ENCODE measurements around the gene RAPGEF2.

- TF ChIP-seq, protein P1, sequence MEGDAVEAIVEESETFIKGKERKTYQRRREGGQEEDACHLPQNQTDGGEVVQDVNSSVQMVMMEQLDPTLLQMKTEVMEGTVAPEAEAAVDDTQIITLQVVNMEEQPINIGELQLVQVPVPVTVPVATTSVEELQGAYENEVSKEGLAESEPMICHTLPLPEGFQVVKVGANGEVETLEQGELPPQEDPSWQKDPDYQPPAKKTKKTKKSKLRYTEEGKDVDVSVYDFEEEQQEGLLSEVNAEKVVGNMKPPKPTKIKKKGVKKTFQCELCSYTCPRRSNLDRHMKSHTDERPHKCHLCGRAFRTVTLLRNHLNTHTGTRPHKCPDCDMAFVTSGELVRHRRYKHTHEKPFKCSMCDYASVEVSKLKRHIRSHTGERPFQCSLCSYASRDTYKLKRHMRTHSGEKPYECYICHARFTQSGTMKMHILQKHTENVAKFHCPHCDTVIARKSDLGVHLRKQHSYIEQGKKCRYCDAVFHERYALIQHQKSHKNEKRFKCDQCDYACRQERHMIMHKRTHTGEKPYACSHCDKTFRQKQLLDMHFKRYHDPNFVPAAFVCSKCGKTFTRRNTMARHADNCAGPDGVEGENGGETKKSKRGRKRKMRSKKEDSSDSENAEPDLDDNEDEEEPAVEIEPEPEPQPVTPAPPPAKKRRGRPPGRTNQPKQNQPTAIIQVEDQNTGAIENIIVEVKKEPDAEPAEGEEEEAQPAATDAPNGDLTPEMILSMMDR (IDR thresholded peaks at IDR 0.05), result no peak
- TF ChIP-seq POLR2AphosphoS5 (IDR thresholded peaks at IDR 0.05) (no peak), POLR2A (IDR thresholded peaks at IDR 0.05) (no peak)
Observed at GRCh38 chr4:159096434-159096833, 6.4 kb upstream of the RAPGEF2 start.

All from stomach (tissue), 4 donors.